Measurements from ENCODE around the gene MAP4K3. TPM values are rescaled to one million over a fixed set of nuclear protein-coding genes. Genes with fewer than 3 reads are reported as not detected.
A peak's percentile ranks its signal among the peaks of the same experiment; 100 is the strongest.

The MAP4K3 gene
- total RNA-seq, 4 donors from 2014 or later, result 49.4 to 89.0 (median 79.2) TPM

DNA sequence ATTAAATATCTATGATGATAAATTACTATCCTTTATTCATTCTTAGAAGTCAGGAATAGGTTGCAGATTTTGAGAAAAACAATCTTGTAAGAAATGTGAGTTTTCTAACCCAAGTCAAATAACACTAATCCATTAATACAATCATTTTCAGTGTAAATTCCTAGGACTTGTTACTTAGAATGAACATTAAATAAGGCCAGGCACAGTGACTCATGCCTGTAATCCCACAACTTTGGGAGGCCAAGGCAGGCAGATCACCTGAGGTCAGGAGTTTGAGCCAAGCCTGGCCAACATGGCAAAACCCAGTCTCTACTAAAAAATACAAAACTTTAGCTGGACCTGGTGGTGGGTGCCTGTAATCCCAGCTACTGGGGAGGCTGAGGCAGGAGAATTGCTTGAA is 147.5 kb downstream of the MAP4K3 start:
- Histone ChIP-seq H3K27me3 (no peaks in the 10 kb centered on the region), H3K4me1 (no peaks in the 10 kb centered on the region), H3K27ac (no peak overlapping the region), H3K4me3 (no peak overlapping the region), H3K36me3 (peaks cover 0 to 84% of the 10 kb centered on the region in 2 donors), H3K9me3 (no peaks in the 10 kb centered on the region)
- no peak for ATAC-seq
- peak; percentile 6 for TF ChIP-seq POLR2AphosphoS5 (IDR thresholded peaks at IDR 0.05)
- TF ChIP-seq, protein P1, sequence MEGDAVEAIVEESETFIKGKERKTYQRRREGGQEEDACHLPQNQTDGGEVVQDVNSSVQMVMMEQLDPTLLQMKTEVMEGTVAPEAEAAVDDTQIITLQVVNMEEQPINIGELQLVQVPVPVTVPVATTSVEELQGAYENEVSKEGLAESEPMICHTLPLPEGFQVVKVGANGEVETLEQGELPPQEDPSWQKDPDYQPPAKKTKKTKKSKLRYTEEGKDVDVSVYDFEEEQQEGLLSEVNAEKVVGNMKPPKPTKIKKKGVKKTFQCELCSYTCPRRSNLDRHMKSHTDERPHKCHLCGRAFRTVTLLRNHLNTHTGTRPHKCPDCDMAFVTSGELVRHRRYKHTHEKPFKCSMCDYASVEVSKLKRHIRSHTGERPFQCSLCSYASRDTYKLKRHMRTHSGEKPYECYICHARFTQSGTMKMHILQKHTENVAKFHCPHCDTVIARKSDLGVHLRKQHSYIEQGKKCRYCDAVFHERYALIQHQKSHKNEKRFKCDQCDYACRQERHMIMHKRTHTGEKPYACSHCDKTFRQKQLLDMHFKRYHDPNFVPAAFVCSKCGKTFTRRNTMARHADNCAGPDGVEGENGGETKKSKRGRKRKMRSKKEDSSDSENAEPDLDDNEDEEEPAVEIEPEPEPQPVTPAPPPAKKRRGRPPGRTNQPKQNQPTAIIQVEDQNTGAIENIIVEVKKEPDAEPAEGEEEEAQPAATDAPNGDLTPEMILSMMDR (IDR thresholded peaks at IDR 0.05), result no peak
- no peak for TF ChIP-seq EP300 (IDR thresholded peaks at IDR 0.05)
- TF ChIP-seq POLR2A (IDR thresholded peaks at IDR 0.05), result no peak

DNA sequence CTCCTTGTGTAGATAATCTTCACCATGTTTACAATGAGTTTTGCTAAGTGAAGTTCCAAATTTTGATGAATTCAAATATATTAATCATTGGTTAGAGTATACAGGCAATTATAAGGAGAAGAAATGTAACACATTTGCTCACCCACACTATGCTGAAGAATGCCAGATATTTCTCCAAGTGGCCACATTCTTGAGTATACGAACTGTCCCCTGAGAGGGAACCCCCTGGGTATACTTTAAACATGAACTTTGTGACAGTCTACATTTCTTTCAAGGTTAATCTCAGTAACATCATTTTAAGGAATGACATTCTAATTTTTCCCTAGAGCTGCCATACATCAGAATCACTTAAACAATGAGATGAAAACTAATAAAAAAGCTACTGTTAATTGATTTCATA is 153.5 kb downstream of the MAP4K3 start:
- H3K27ac ChIP-seq, result no peak overlapping the region
- ATAC-seq, result no peak
- no peak overlapping the region for H3K4me3 ChIP-seq
- no peaks in the 10 kb centered on the region for H3K27me3 ChIP-seq
- no peaks in the 10 kb centered on the region for H3K4me1 ChIP-seq
- peaks cover 0 to 81% of the 10 kb centered on the region in 2 donors for H3K36me3 ChIP-seq
- TF ChIP-seq POLR2AphosphoS5 (IDR thresholded peaks at IDR 0.05) (no peak), EP300 (IDR thresholded peaks at IDR 0.05) (no peak), POLR2A (IDR thresholded peaks at IDR 0.05) (no peak)
- TF ChIP-seq, protein P1 (IDR thresholded peaks at IDR 0.05), result no peak
- H3K9me3 ChIP-seq, result no peaks in the 10 kb centered on the region
- whole genome bisulfite sequencing, 2 donors (ENCODE audit: low coverage in 1 of 2), result 50 to 67% methylated on average over 1 of the region's 1 CpG

DNA sequence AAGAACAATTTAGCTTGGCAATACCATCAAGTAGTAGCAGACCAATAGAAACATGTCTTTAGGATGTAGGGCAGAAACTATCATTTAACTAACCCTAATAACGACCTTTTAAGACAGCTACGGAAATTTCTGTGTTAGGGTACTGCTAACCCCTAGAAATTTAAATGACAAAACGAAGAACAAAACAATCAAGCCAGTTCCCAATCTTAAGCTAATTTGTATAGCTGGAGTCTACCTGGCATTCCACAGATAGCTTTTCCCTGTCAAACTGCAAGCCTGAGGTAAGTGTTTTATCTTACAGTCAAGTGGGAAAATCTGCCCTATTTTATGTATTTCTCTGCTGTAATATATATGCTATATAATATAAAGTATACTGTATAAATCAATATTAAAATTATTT is 155.7 kb downstream of the MAP4K3 start:
- no peaks in the 10 kb centered on the region for H3K27me3 ChIP-seq
- no peaks in the 10 kb centered on the region for H3K4me1 ChIP-seq
- peaks cover 0 to 81% of the 10 kb centered on the region in 2 donors for H3K36me3 ChIP-seq
- ATAC-seq, result no peak
- H3K9me3 ChIP-seq, result no peaks in the 10 kb centered on the region
- 90 to 92% methylated on average over 3 of the region's 3 CpGs for WGBS, 2 donors (ENCODE audit: low coverage in 1 of 2)
- TF ChIP-seq POLR2AphosphoS5 (IDR thresholded peaks at IDR 0.05), result no peak
- no peak for TF ChIP-seq POLR2A (IDR thresholded peaks at IDR 0.05)
- TF ChIP-seq, protein P1 (IDR thresholded peaks at IDR 0.05), result no peak
- no peak for TF ChIP-seq EP300 (IDR thresholded peaks at IDR 0.05)
- H3K4me3 ChIP-seq, result no peak overlapping the region
- H3K27ac ChIP-seq, result no peak overlapping the region

DNA sequence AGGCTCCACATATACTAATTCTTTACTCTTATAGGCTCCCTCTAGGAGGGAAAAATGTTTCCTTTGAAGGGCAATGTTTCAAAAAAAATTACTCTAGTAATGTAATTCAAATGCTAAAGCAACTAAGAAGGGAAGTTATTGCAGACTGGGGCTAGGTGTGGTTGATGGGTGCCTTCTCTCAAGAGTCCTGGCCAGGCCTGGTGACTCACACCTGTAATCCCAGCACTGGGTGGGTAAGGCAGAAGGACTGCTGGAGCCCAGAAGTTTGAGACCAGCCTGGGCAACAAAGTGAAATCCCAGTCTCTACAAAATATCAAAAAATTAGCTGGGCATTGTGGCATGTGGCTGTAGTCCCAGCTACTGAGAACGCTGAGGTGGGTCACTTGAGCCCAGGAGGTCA is 162.1 kb downstream of the MAP4K3 start:
- Histone ChIP-seq H3K4me1 (no peaks in the 10 kb centered on the region), H3K27me3 (no peaks in the 10 kb centered on the region), H3K27ac (no peak overlapping the region), H3K36me3 (peaks cover 0 to 86% of the 10 kb centered on the region in 2 donors), H3K4me3 (no peak overlapping the region), H3K9me3 (no peaks in the 10 kb centered on the region)
- 70 to 90% methylated on average over 1 of the region's 1 CpG for WGBS, 2 donors (ENCODE audit: low coverage in 1 of 2)
- TF ChIP-seq, protein P1 (IDR thresholded peaks at IDR 0.05), result no peak
- no peak for TF ChIP-seq EP300 (IDR thresholded peaks at IDR 0.05)
- TF ChIP-seq POLR2AphosphoS5 (IDR thresholded peaks at IDR 0.05), result no peak
- no peak for TF ChIP-seq POLR2A (IDR thresholded peaks at IDR 0.05)
- ATAC-seq, result no peak

DNA sequence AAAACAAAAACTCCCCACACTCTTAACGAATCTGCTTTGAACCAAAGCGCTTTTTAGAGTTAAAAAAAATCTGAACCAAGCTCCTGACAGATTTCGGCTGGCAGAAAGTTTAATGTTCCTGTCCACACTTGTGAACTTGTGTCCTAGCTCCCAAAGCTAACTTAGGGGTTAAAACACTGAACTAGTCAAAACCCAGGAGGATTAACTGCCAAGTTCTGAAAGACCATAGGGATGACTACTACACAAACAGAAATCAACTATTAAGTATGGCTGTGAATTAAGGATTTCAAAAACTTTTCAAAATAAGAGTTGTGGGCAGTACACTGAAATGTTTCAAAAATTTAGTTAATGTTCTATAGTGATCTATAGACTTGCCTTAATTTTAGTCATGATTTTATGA is 167.1 kb downstream of the MAP4K3 start:
- H3K4me3 ChIP-seq, result no peak overlapping the region
- no peak for ATAC-seq
- no peaks in the 10 kb centered on the region for H3K9me3 ChIP-seq
- no peak for TF ChIP-seq EP300 (IDR thresholded peaks at IDR 0.05)
- TF ChIP-seq, protein P1 (IDR thresholded peaks at IDR 0.05), result no peak
- no peak for TF ChIP-seq POLR2AphosphoS5 (IDR thresholded peaks at IDR 0.05)
- no peak for TF ChIP-seq POLR2A (IDR thresholded peaks at IDR 0.05)
- H3K27ac ChIP-seq, result no peak overlapping the region
- WGBS, 2 donors (ENCODE audit: low coverage in 1 of 2), result 50 to 66% methylated on average over 3 of the region's 3 CpGs
- H3K4me1 ChIP-seq, result no peaks in the 10 kb centered on the region
- peaks cover 0 to 54% of the 10 kb centered on the region in 2 donors for H3K36me3 ChIP-seq
- H3K27me3 ChIP-seq, result no peaks in the 10 kb centered on the region
